Measurements from ENCODE around the gene KAZN. TPM values are rescaled to one million over a fixed set of nuclear protein-coding genes. Genes with fewer than 3 reads are reported as not detected.

The KAZN gene
- total RNA-seq, 1 donor from 2014 or later, result 11.6 TPM

GRCh38 chr1:14755518-14756252 is 157.2 kb downstream of the KAZN start:
- no peaks in the 10 kb centered on the region for H3K27me3 Mint-ChIP-seq (ENCODE audit: low read depth)
- H3K4me1 Mint-ChIP-seq, result peaks cover 40% of the 10 kb centered on the region
- no peak overlapping the region for H3K4me3 Mint-ChIP-seq
- H3K27ac Mint-ChIP-seq (ENCODE audit: unreplicated experiment), result no peak overlapping the region
- no peaks in the 10 kb centered on the region for H3K36me3 Mint-ChIP-seq (ENCODE audit: low read depth)
- DNase-seq (ENCODE audit: low read depth, low spot score), result no peak
- TF ChIP-seq CTCF (conservative IDR thresholded peaks at IDR 0.05), result no peak
- H3K9me3 Mint-ChIP-seq, result no peaks in the 10 kb centered on the region

- H3K27ac Mint-ChIP-seq (ENCODE audit: unreplicated experiment), result no peak overlapping the region
- no peak overlapping the region for H3K4me3 Mint-ChIP-seq
- H3K27me3 Mint-ChIP-seq (ENCODE audit: low read depth), result no peaks in the 10 kb centered on the region
- H3K9me3 Mint-ChIP-seq, result no peaks in the 10 kb centered on the region
- DNase-seq (ENCODE audit: low read depth, low spot score), result no peak
- H3K36me3 Mint-ChIP-seq (ENCODE audit: low read depth), result no peaks in the 10 kb centered on the region
- no peak for TF ChIP-seq CTCF (conservative IDR thresholded peaks at IDR 0.05)
- H3K4me1 Mint-ChIP-seq, result peaks cover 41% of the 10 kb centered on the region
Measured at GRCh38 chr1:14756589-14757285, 158.3 kb downstream of the KAZN start.

DNA sequence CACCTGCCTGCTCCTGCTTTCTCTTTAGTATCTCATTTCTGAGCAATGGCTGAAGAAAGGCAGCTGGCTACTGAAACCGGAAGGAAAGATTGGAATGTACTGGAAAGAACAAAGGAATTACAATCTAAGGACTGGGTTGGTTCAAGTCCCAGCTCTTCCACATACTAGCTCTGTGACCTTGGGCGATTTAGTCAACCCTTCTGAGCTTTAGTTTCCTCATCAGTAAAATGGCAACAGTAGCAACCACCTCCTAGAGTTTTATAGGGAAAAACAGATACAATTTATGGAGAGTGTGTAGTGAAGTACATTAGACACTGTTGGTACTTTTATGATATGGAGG is 158.8 kb downstream of the KAZN start:
- Mint-ChIP-seq H3K4me3 (no peak overlapping the region), H3K4me1 (peaks cover 37% of the 10 kb centered on the region), H3K36me3 (ENCODE audit: low read depth) (no peaks in the 10 kb centered on the region), H3K9me3 (no peaks in the 10 kb centered on the region), H3K27me3 (ENCODE audit: low read depth) (no peaks in the 10 kb centered on the region), H3K27ac (ENCODE audit: unreplicated experiment) (no peak overlapping the region)
- DNase-seq (ENCODE audit: low read depth, low spot score), result no peak
- TF ChIP-seq CTCF (conservative IDR thresholded peaks at IDR 0.05), result no peak

DNA sequence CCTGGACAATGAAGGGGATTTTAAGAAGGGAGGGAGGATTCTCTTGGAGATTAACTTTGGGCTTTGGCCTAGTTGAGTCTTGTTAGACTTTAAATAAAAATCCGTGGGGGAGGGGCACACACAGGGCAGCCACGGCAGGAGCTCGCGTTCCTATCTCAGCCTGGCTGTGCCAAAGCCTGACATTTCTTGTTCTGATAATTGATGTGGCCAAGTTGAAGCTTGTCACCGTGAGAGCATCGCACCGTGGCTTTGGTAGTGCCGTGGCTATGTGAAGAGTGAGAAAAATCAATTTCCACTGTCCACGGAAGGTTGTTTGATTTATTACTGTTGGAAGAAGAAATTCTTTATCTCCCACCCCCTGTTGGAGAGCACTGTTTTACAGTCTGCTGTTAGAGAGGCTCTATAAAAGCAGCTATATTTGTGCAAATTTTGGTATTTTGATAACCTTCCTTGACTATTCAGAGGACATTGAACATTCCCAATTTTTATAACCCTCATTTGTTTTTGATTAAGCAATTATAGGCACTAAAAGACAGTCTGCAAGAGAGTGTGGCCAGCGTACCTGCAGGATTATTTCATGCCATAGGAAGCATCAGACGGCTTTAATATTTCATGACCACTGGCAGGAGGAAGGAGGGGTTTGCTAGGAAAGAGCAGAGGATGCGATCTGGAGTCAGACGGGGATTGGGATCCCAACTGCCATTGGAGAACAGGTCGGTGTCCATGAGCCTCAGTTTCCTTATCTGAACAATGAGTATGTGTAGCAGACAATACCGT is 160.7 kb downstream of the KAZN start:
- no peak for DNase-seq (ENCODE audit: low read depth, low spot score)
- Mint-ChIP-seq H3K4me1 (peaks cover 37% of the 10 kb centered on the region), H3K9me3 (no peaks in the 10 kb centered on the region), H3K4me3 (no peak overlapping the region), H3K36me3 (ENCODE audit: low read depth) (no peaks in the 10 kb centered on the region), H3K27ac (ENCODE audit: unreplicated experiment) (no peak overlapping the region), H3K27me3 (ENCODE audit: low read depth) (no peaks in the 10 kb centered on the region)
- TF ChIP-seq CTCF (conservative IDR thresholded peaks at IDR 0.05), result no peak

DNA sequence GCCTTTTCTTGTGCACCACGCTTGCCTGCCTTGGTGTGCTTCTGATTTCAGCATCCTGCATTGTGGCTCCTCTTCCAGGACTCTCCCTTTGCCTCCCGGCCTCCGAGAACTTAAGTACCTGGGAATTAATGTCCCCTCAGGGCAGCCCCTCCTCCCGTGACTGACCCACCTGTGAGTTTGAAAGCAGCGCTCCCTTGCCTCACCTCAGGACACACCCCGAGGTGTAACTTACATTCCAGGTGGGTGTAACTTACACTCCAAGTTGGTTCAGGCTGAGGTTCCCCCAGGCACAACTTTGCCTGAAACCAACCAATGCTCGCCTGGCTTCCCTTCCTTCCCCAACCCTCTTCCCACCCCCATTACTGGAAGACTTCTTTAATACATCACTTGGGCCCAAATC is 161.4 kb downstream of the KAZN start:
- DNase-seq (ENCODE audit: low read depth, low spot score), result no peak
- Mint-ChIP-seq H3K4me1 (peaks cover 37% of the 10 kb centered on the region), H3K9me3 (no peaks in the 10 kb centered on the region), H3K4me3 (no peak overlapping the region), H3K27me3 (ENCODE audit: low read depth) (no peaks in the 10 kb centered on the region), H3K36me3 (ENCODE audit: low read depth) (no peaks in the 10 kb centered on the region), H3K27ac (ENCODE audit: unreplicated experiment) (no peak overlapping the region)
- TF ChIP-seq CTCF (conservative IDR thresholded peaks at IDR 0.05), result no peak

All from neural crest cell (in vitro differentiated cells).